Esophagus squamous epithelium (tissue), 4 donors: ENCODE results near the gene PLSCR5.

Experiments
- CTCF ChIP-seq, 6 experiments: fragments of 450-650 bp in 4 of 6; fragments of 200-600 bp in 2 of 6; sonication (generic) in 2 of 6; IDR thresholded peaks; one replicate each; pipeline ENCODE4 v1.5.1; 2016 to 2019; ENCODE audit warnings: antibody characterized with exemption in 6 of 6, mild to moderate bottlenecking in 4 of 6, moderate library complexity in 4 of 6
- POLR2A ChIP-seq, 4 donors: fragments of 450-650 bp; IDR thresholded peaks; one replicate each; pipeline ENCODE4 v1.6.1; 2017; ENCODE audit warnings: antibody characterized with exemption in 4 of 4, mild to moderate bottlenecking in 4 of 4, moderate library complexity in 3 of 4

GRCh38 chr3:146550743-146551510, 54.2 kb downstream of the PLSCR5 start:
- no peak for TF ChIP-seq CTCF (IDR thresholded peaks at IDR 0.05)
- no peak for TF ChIP-seq POLR2A (IDR thresholded peaks at IDR 0.05)
